ENCODE results near the gene UBE3B. TPM values are rescaled to one million over a fixed set of nuclear protein-coding genes. Genes with fewer than 3 reads are reported as not detected.

Gene UBE3B
- polyA plus RNA-seq, 1 donor from 2014 or later = 23.3 TPM

- Mint-ChIP-seq H3K4me3 (no peak overlapping the region), H3K36me3 (peaks cover 10% of the 10 kb centered on the region), H3K9me3 (peaks cover 0 to 7% (median 3%) of the 10 kb centered on the region in 3 donors), H3K27me3 (no peaks in the 10 kb centered on the region), H3K4me1 (no peaks in the 10 kb centered on the region), H3K27ac (no peak overlapping the region)
Observed at GRCh38 chr12:109562871-109563270, 85.4 kb downstream of the UBE3B start.

- Mint-ChIP-seq H3K27me3 (no peaks in the 10 kb centered on the region), H3K36me3 (peaks cover 10% of the 10 kb centered on the region), H3K4me3 (no peak overlapping the region), H3K27ac (no peak overlapping the region), H3K9me3 (peaks cover 0 to 7% (median 3%) of the 10 kb centered on the region in 3 donors), H3K4me1 (no peaks in the 10 kb centered on the region)
Observed at GRCh38 chr12:109563291-109564284, 86.2 kb downstream of the UBE3B start.

- no peak overlapping the region for H3K4me3 Mint-ChIP-seq
- no peaks in the 10 kb centered on the region for H3K27me3 Mint-ChIP-seq
- H3K36me3 Mint-ChIP-seq = peaks cover 10% of the 10 kb centered on the region
- no peak overlapping the region for H3K27ac Mint-ChIP-seq
- H3K9me3 Mint-ChIP-seq = peaks cover 0 to 7% (median 3%) of the 10 kb centered on the region in 3 donors
- peaks cover 0 to 3% (median 0%) of the 10 kb centered on the region in 3 donors for H3K4me1 Mint-ChIP-seq
Observed at GRCh38 chr12:109566424-109566823, 89.0 kb downstream of the UBE3B start.

GRCh38 chr12:109567296-109567695 lies 89.9 kb downstream of the UBE3B start:
- peaks cover 3% of the 10 kb centered on the region for H3K36me3 Mint-ChIP-seq
- H3K27ac Mint-ChIP-seq = no peak overlapping the region
- peaks cover 0 to 3% (median 0%) of the 10 kb centered on the region in 3 donors for H3K4me1 Mint-ChIP-seq
- no peak overlapping the region for H3K4me3 Mint-ChIP-seq
- H3K27me3 Mint-ChIP-seq = no peaks in the 10 kb centered on the region
- peaks cover 0 to 2% (median 0%) of the 10 kb centered on the region in 3 donors for H3K9me3 Mint-ChIP-seq

GRCh38 chr12:109567967-109568366 lies 90.5 kb downstream of the UBE3B start:
- Mint-ChIP-seq H3K27me3 (no peaks in the 10 kb centered on the region), H3K27ac (no peak overlapping the region), H3K36me3 (no peaks in the 10 kb centered on the region), H3K4me3 (no peak overlapping the region), H3K9me3 (no peaks in the 10 kb centered on the region), H3K4me1 (peaks cover 0 to 9% (median 6%) of the 10 kb centered on the region in 3 donors)

- Mint-ChIP-seq H3K27ac (no peak overlapping the region), H3K9me3 (no peaks in the 10 kb centered on the region), H3K36me3 (no peaks in the 10 kb centered on the region), H3K27me3 (no peaks in the 10 kb centered on the region), H3K4me1 (peaks cover 1 to 11% (median 7%) of the 10 kb centered on the region in 3 donors), H3K4me3 (no peak overlapping the region)
Observed at GRCh38 chr12:109568486-109568885, 91.1 kb downstream of the UBE3B start.

GRCh38 chr12:109571773-109572505 lies 94.5 kb downstream of the UBE3B start:
- no peaks in the 10 kb centered on the region for H3K36me3 Mint-ChIP-seq
- H3K4me1 Mint-ChIP-seq = peaks cover 9 to 25% (median 18%) of the 10 kb centered on the region in 3 donors
- no peaks in the 10 kb centered on the region for H3K27me3 Mint-ChIP-seq
- H3K4me3 Mint-ChIP-seq = peak overlapping the region in 2 of 4 donors; percentile 45 to 91
- no peaks in the 10 kb centered on the region for H3K9me3 Mint-ChIP-seq
- H3K27ac Mint-ChIP-seq = peak overlapping the region in 2 of 3 donors; percentile 81 to 97

GRCh38 chr12:109572506-109572845 lies 95.0 kb downstream of the UBE3B start:
- peaks cover 9 to 25% (median 18%) of the 10 kb centered on the region in 3 donors for H3K4me1 Mint-ChIP-seq
- H3K4me3 Mint-ChIP-seq = peak overlapping the region; percentile 91 to 98 (median 96)
- H3K36me3 Mint-ChIP-seq = no peaks in the 10 kb centered on the region
- peak overlapping the region; percentile 81 to 97 (median 97) for H3K27ac Mint-ChIP-seq
- H3K27me3 Mint-ChIP-seq = no peaks in the 10 kb centered on the region
- H3K9me3 Mint-ChIP-seq = no peaks in the 10 kb centered on the region

GRCh38 chr12:109573029-109573913 lies 95.8 kb downstream of the UBE3B start, which contains the start of the genes MMAB and MVK:
MMAB (minus strand) TSS chr12:109573504; CDS start chr12:109573480, 24 bp downstream.
MVK (plus strand) TSS chr12:109573794; CDS start chr12:109574823, 1,029 bp downstream.
- Mint-ChIP-seq H3K9me3 (no peaks in the 10 kb centered on the region), H3K27ac (peak within 1 kb of the TSS; percentile 81 to 97 (median 97))

GRCh38 chr12:109573914-109574244 lies 96.4 kb downstream of the UBE3B start:
- no peaks in the 10 kb centered on the region for H3K36me3 Mint-ChIP-seq
- no peaks in the 10 kb centered on the region for H3K27me3 Mint-ChIP-seq
- H3K27ac Mint-ChIP-seq = peak overlapping the region; percentile 81 to 97 (median 97)
- peaks cover 9 to 25% (median 18%) of the 10 kb centered on the region in 3 donors for H3K4me1 Mint-ChIP-seq
- no peaks in the 10 kb centered on the region for H3K9me3 Mint-ChIP-seq
- peak overlapping the region; percentile 91 to 98 (median 96) for H3K4me3 Mint-ChIP-seq

More at GRCh38 chr12:109573029-109573913, 95.8 kb downstream of the UBE3B start, which contains the start of the genes MMAB and MVK:
- Mint-ChIP-seq H3K27me3 (no peaks in the 10 kb centered on the region), H3K4me1 (peaks cover 9 to 25% (median 18%) of the 10 kb centered on the region in 3 donors), H3K36me3 (no peaks in the 10 kb centered on the region), H3K4me3 (peak within 1 kb of the TSS; percentile 91 to 98 (median 96))

GRCh38 chr12:109575683-109576082 lies 98.2 kb downstream of the UBE3B start:
- H3K27ac Mint-ChIP-seq = no peak overlapping the region
- peak overlapping the region in 1 of 4 donors; percentile 91 for H3K4me3 Mint-ChIP-seq
- no peaks in the 10 kb centered on the region for H3K27me3 Mint-ChIP-seq
- H3K4me1 Mint-ChIP-seq = peaks cover 9 to 22% (median 18%) of the 10 kb centered on the region in 3 donors
- H3K36me3 Mint-ChIP-seq = peaks cover 2% of the 10 kb centered on the region
- no peaks in the 10 kb centered on the region for H3K9me3 Mint-ChIP-seq

GRCh38 chr12:109577311-109577710 lies 99.9 kb downstream of the UBE3B start:
- no peak overlapping the region for H3K27ac Mint-ChIP-seq
- peaks cover 5% of the 10 kb centered on the region for H3K36me3 Mint-ChIP-seq
- peaks cover 9 to 22% (median 18%) of the 10 kb centered on the region in 3 donors for H3K4me1 Mint-ChIP-seq
- H3K4me3 Mint-ChIP-seq = peak overlapping the region in 2 of 4 donors; percentile 28 to 44
- no peaks in the 10 kb centered on the region for H3K9me3 Mint-ChIP-seq
- no peaks in the 10 kb centered on the region for H3K27me3 Mint-ChIP-seq

GRCh38 chr12:109578330-109578927 lies 101.0 kb downstream of the UBE3B start:
- Mint-ChIP-seq H3K36me3 (peaks cover 5% of the 10 kb centered on the region), H3K27ac (no peak overlapping the region), H3K27me3 (no peaks in the 10 kb centered on the region), H3K4me1 (peaks cover 9 to 14% (median 11%) of the 10 kb centered on the region in 3 donors), H3K9me3 (no peaks in the 10 kb centered on the region), H3K4me3 (no peak overlapping the region)

GRCh38 chr12:109579639-109580038 lies 102.2 kb downstream of the UBE3B start:
- H3K36me3 Mint-ChIP-seq = peaks cover 5% of the 10 kb centered on the region
- peaks cover 0 to 4% (median 4%) of the 10 kb centered on the region in 3 donors for H3K4me1 Mint-ChIP-seq
- H3K9me3 Mint-ChIP-seq = no peaks in the 10 kb centered on the region
- H3K27me3 Mint-ChIP-seq = no peaks in the 10 kb centered on the region
- H3K27ac Mint-ChIP-seq = no peak overlapping the region
- peak overlapping the region in 1 of 4 donors; percentile 20 for H3K4me3 Mint-ChIP-seq

All from IgD-negative memory B cell (primary cell).